WTC11 (cell line): Measurements from ENCODE around the gene CTNNA2. TPM values are rescaled to one million over a fixed set of nuclear protein-coding genes. Genes with fewer than 3 reads are reported as not detected.

Experiments used
- ATAC-seq: fragments of 200-7000 bp; cut with Tn5 transposase; 2 replicates; pipeline ENCODE4 v1.10.0; 2021; ENCODE audit warnings: mild to moderate bottlenecking, moderate library complexity
- CTCF ChIA-PET: fragments of 300-600 bp; sonication (Branson Sonifier 250); formaldehyde crosslinking; loops from one replicate; lab custom pipeline; 2021; ENCODE audit warnings: antibody characterized with exemption; lab: Charles Lee
- POLR2A ChIA-PET: fragments of 350-600 bp; sonication (Branson Sonifier 250); formaldehyde crosslinking; loops from one replicate; lab custom pipeline; 2021; ENCODE audit warnings: antibody characterized with exemption; lab: Charles Lee
- DNase-seq: peaks from one replicate; pipeline ENCODE4 v3.0.0; 2021; ENCODE audit warnings: low spot score
- H3K27ac Mint-ChIP-seq: 2 replicates; pipeline ENCODE4 v1.8.0; 2021; ENCODE audit warnings: mixed read lengths
- H3K27me3 Mint-ChIP-seq: 2 replicates; pipeline ENCODE4 v1.8.0; 2021; ENCODE audit warnings: low read depth, mild to moderate bottlenecking, moderate library complexity, mixed read lengths
- H3K36me3 Mint-ChIP-seq: 2 replicates; pipeline ENCODE4 v1.8.0; 2021; ENCODE audit warnings: mixed read lengths
- H3K4me1 Mint-ChIP-seq: 2 replicates; pipeline ENCODE4 v1.8.0; 2022; ENCODE audit warnings: mixed read lengths
- H3K4me3 Mint-ChIP-seq: 2 replicates; pipeline ENCODE4 v1.8.0; 2021; ENCODE audit warnings: mild to moderate bottlenecking, moderate library complexity, mixed read lengths
- H3K9me3 Mint-ChIP-seq: 2 replicates; pipeline ENCODE4 v1.8.0; 2021; ENCODE audit warnings: mixed read lengths
- AR ChIP-seq: fragments of 250-450 bp; sonication (Bioruptor Pico); IDR thresholded peaks from 2 replicates; pipeline ENCODE4 v1.9.0; 2021; ENCODE audit warnings: mild to moderate bottlenecking
- E2F1 ChIP-seq: sonication (generic); formaldehyde crosslinking; IDR thresholded peaks from 2 replicates; pipeline ENCODE4 v1.8.0; 2022; ENCODE audit warnings: mild to moderate bottlenecking, missing genetic modification reagents
- ELF4 ChIP-seq: sonication (generic); formaldehyde crosslinking; IDR thresholded peaks from 2 replicates; pipeline ENCODE4 v1.8.1; 2022; ENCODE audit warnings: low read depth, mild to moderate bottlenecking, moderate library complexity, missing genetic modification reagents
- GTF2I ChIP-seq: fragments of 250-450 bp; sonication (Bioruptor Pico); conservative IDR thresholded peaks from 2 replicates; pipeline ENCODE4 v1.4.0; 2021; ENCODE audit warnings: mild to moderate bottlenecking
- HMGXB4 ChIP-seq: sonication (generic); formaldehyde crosslinking; IDR thresholded peaks from 2 replicates; pipeline ENCODE4 v1.8.1; 2023; ENCODE audit warnings: mild to moderate bottlenecking, moderate library complexity, missing genetic modification reagents
- IRF1 ChIP-seq: sonication (generic); formaldehyde crosslinking; IDR thresholded peaks from 2 replicates; pipeline ENCODE4 v1.8.0; 2023; ENCODE audit warnings: missing genetic modification reagents
- JAZF1 ChIP-seq: fragments of 250-450 bp; sonication (Bioruptor Pico); IDR thresholded peaks from 2 replicates; pipeline ENCODE4 v1.9.0; 2021; ENCODE audit warnings: moderate library complexity, mild to moderate bottlenecking, inconsistent platforms
- JUN ChIP-seq: sonication (generic); formaldehyde crosslinking; IDR thresholded peaks from 2 replicates; pipeline ENCODE4 v1.8.0; 2023; ENCODE audit warnings: mild to moderate bottlenecking, missing genetic modification reagents
- MXD4 ChIP-seq: fragments of 250-450 bp; sonication (Bioruptor Pico); IDR thresholded peaks from 2 replicates; pipeline ENCODE4 v1.8.0; 2021; ENCODE audit warnings: mild to moderate bottlenecking, moderate library complexity, borderline replicate concordance
- NFATC4 ChIP-seq: fragments of 250-450 bp; sonication (Bioruptor Pico); IDR thresholded peaks from 2 replicates; pipeline ENCODE4 v1.9.0; 2021; ENCODE audit warnings: mild to moderate bottlenecking
- NFE2L1 ChIP-seq: sonication (generic); formaldehyde crosslinking; IDR thresholded peaks from 2 replicates; pipeline ENCODE4 v1.8.1; 2023; ENCODE audit warnings: missing genetic modification reagents
- NR3C1 ChIP-seq: sonication (generic); formaldehyde crosslinking; conservative IDR thresholded peaks from 2 replicates; pipeline ENCODE4 v1.8.1; 2023; ENCODE audit warnings: low read depth, mild to moderate bottlenecking, missing genetic modification reagents
- SMAD3 ChIP-seq: sonication (generic); formaldehyde crosslinking; IDR thresholded peaks from 2 replicates; pipeline ENCODE4 v1.8.0; 2022; ENCODE audit warnings: missing genetic modification reagents, mild to moderate bottlenecking, borderline replicate concordance
- TEAD4 ChIP-seq: sonication (generic); formaldehyde crosslinking; IDR thresholded peaks from 2 replicates; pipeline ENCODE4 v1.8.0; 2022; ENCODE audit warnings: mild to moderate bottlenecking, missing genetic modification reagents
- USF1 ChIP-seq: sonication (generic); formaldehyde crosslinking; IDR thresholded peaks from 2 replicates; pipeline ENCODE4 v1.8.0; 2022; ENCODE audit warnings: mild to moderate bottlenecking, missing genetic modification reagents
- ZNF138 ChIP-seq: sonication (generic); formaldehyde crosslinking; conservative IDR thresholded peaks from 2 replicates; pipeline ENCODE4 v1.8.1; 2022; ENCODE audit warnings: mild to moderate bottlenecking, moderate library complexity, missing genetic modification reagents
- ZNF219 ChIP-seq: sonication (generic); formaldehyde crosslinking; IDR thresholded peaks from 2 replicates; pipeline ENCODE4 v1.8.0; 2023; ENCODE audit warnings: missing genetic modification reagents, mild to moderate bottlenecking, borderline replicate concordance
- ZNF232 ChIP-seq: sonication (generic); formaldehyde crosslinking; IDR thresholded peaks from 2 replicates; pipeline ENCODE4 v1.8.0; 2022; ENCODE audit warnings: mild to moderate bottlenecking, missing genetic modification reagents
- ZNF281 ChIP-seq: sonication (generic); formaldehyde crosslinking; IDR thresholded peaks from 2 replicates; pipeline ENCODE4 v1.8.0; 2023; ENCODE audit warnings: mild to moderate bottlenecking, missing genetic modification reagents
- total RNA-seq: library from RNA; stranded (reverse); gene quantifications from 3 replicates; pipeline ENCODE4 v1.2.3, GENCODE V29; 2021

The CTNNA2 gene
- total RNA-seq, 1 experiment from 2014 or later, result 3.8 TPM

GRCh38 chr2:79578952-79579351 is 66.1 kb downstream of the CTNNA2 start (continued):
- TF ChIP-seq HMGXB4, result no peak

- ChIA-PET CTCF (interaction anchor here (0.9 to 1.6 kb wide), 6 partner anchors 11 to 306 kb away, joined by 3 to 5 read pairs (median 3); partner anchors contain the start of gene CTNNA2), POLR2A (no interaction called here)
- peak; percentile 86 for ATAC-seq
- Mint-ChIP-seq H3K4me3 (no peak overlapping the region), H3K4me1 (peaks cover 11% of the 10 kb centered on the region), H3K36me3 (no peaks in the 10 kb centered on the region), H3K27me3 (no peaks in the 10 kb centered on the region), H3K27ac (peak overlapping the region; percentile 41), H3K9me3 (peaks cover 7% of the 10 kb centered on the region; the same call in 1 of the 2 replicates)
- TF ChIP-seq SMAD3 (CRISPR knock-in tag) (no peak), MXD4 (no peak), USF1 (no peak), ZNF232 (no peak), NR3C1 (CRISPR knock-in tag) (no peak), ZNF281 (CRISPR knock-in tag) (no peak), TEAD4 (no peak)
- DNase-seq, result peak; percentile 23
Measured at GRCh38 chr2:79580175-79580574, 67.3 kb downstream of the CTNNA2 start.

GRCh38 chr2:79585701-79586433 is 73.0 kb downstream of the CTNNA2 start:
- Mint-ChIP-seq H3K4me1 (peaks cover 17% of the 10 kb centered on the region), H3K4me3 (no peak overlapping the region), H3K36me3 (no peaks in the 10 kb centered on the region), H3K9me3 (0 out of 2 replicates have a peak, but pooled peaks cover 1% of the 10 kb centered on the region), H3K27ac (no peak overlapping the region), H3K27me3 (no peaks in the 10 kb centered on the region)
- DNase-seq (no peak), ATAC-seq (peak; percentile 46)
- ChIA-PET POLR2A (no interaction called here), CTCF (no interaction called here)
- TF ChIP-seq NFATC4 (CRISPR knock-in tag) (no peak), E2F1 (no peak), ZNF138 (CRISPR knock-in tag) (no peak), SMAD3 (CRISPR knock-in tag) (no peak), IRF1 (no peak), JUN (CRISPR knock-in tag) (no peak), NFE2L1 (CRISPR knock-in tag) (no peak), ZNF219 (CRISPR knock-in tag) (no peak), ELF4 (no peak), JAZF1 (CRISPR knock-in tag) (no peak), AR (CRISPR knock-in tag) (no peak), GTF2I (CRISPR knock-in tag) (no peak)
